ENCODE measurements around the gene ACAD8. TPM values are rescaled to one million over a fixed set of nuclear protein-coding genes. Genes with fewer than 3 reads are reported as not detected.

ACAD8 gene
- total RNA-seq, 4 donors from 2014 or later = 26.0 to 35.1 (median 30.1) TPM

GRCh38 chr11:134266841-134267251 is 13.5 kb downstream of the ACAD8 start:
- WGBS, 2 donors = 33% methylated on average over 3 of the region's 3 CpGs
- TF ChIP-seq POLR2A (IDR thresholded peaks at IDR 0.05) (no peak), EP300 (IDR thresholded peaks at IDR 0.05) (peak in 1 of 2 donors; percentile 65), CTCF (IDR thresholded peaks at IDR 0.05) (no peak)
- H3K27ac ChIP-seq = no peak overlapping the region
- peaks cover 0 to 13% of the 10 kb centered on the region in 2 donors for H3K27me3 ChIP-seq
- no peak overlapping the region for H3K4me3 ChIP-seq
- H3K9me3 ChIP-seq = no peaks in the 10 kb centered on the region
- peaks cover 0 to 16% (median 0%) of the 10 kb centered on the region in 4 donors for H3K4me1 ChIP-seq
- H3K36me3 ChIP-seq = peaks cover 0 to 32% (median 0%) of the 10 kb centered on the region in 3 donors
- peak in 1 of 2 donors; percentile 39 for DNase-seq (ENCODE audit: low spot score in 2 of 2)

- Histone ChIP-seq H3K4me3 (no peak overlapping the region), H3K27me3 (peaks cover 0 to 19% of the 10 kb centered on the region in 2 donors), H3K9me3 (no peaks in the 10 kb centered on the region), H3K4me1 (peaks cover 0 to 16% (median 0%) of the 10 kb centered on the region in 4 donors), H3K36me3 (peaks cover 0 to 26% (median 0%) of the 10 kb centered on the region in 3 donors), H3K27ac (no peak overlapping the region)
- 66 to 69% methylated on average over 5 of the region's 5 CpGs for WGBS, 2 donors
- DNase-seq (ENCODE audit: low spot score in 2 of 2) = no peak
- no peak for TF ChIP-seq EP300 (IDR thresholded peaks at IDR 0.05)
- TF ChIP-seq POLR2A (IDR thresholded peaks at IDR 0.05) = no peak
- TF ChIP-seq CTCF (IDR thresholded peaks at IDR 0.05) = no peak
Observed at GRCh38 chr11:134267461-134267860, 14.1 kb downstream of the ACAD8 start.

- no peak for TF ChIP-seq CTCF (IDR thresholded peaks at IDR 0.05)
- no peak for TF ChIP-seq EP300 (IDR thresholded peaks at IDR 0.05)
- TF ChIP-seq POLR2A (IDR thresholded peaks at IDR 0.05) = no peak
- 71% methylated on average over 11 of the region's 11 CpGs for WGBS, 2 donors
- DNase-seq (ENCODE audit: low spot score in 2 of 2) = no peak
- Histone ChIP-seq H3K36me3 (peaks cover 0 to 21% (median 0%) of the 10 kb centered on the region in 3 donors), H3K27ac (no peak overlapping the region), H3K4me3 (no peak overlapping the region), H3K9me3 (no peaks in the 10 kb centered on the region), H3K4me1 (peaks cover 0 to 16% (median 0%) of the 10 kb centered on the region in 4 donors), H3K27me3 (peaks cover 0 to 24% of the 10 kb centered on the region in 2 donors)
Observed at GRCh38 chr11:134267966-134268365, 14.6 kb downstream of the ACAD8 start.

GRCh38 chr11:134270250-134270714 is 16.9 kb downstream of the ACAD8 start:
- Histone ChIP-seq H3K36me3 (peaks cover 0 to under 1% (median 0%) of the 10 kb centered on the region in 3 donors), H3K27me3 (peaks cover 0 to 47% of the 10 kb centered on the region in 2 donors), H3K9me3 (no peaks in the 10 kb centered on the region), H3K4me1 (peaks cover 0 to 16% (median 0%) of the 10 kb centered on the region in 4 donors), H3K4me3 (no peak overlapping the region), H3K27ac (no peak overlapping the region)
- DNase-seq (ENCODE audit: low spot score in 2 of 2) = no peak
- 45 to 54% methylated on average over 5 of the region's 5 CpGs for WGBS, 2 donors
- TF ChIP-seq EP300 (IDR thresholded peaks at IDR 0.05) = no peak
- TF ChIP-seq CTCF (IDR thresholded peaks at IDR 0.05) = no peak
- no peak for TF ChIP-seq POLR2A (IDR thresholded peaks at IDR 0.05)

- H3K4me3 ChIP-seq = no peak overlapping the region
- H3K4me1 ChIP-seq = peaks cover 0 to 25% (median 7%) of the 10 kb centered on the region in 4 donors
- H3K9me3 ChIP-seq = no peaks in the 10 kb centered on the region
- H3K27me3 ChIP-seq = peaks cover 0 to 63% of the 10 kb centered on the region in 2 donors
- TF ChIP-seq CTCF (IDR thresholded peaks at IDR 0.05) = no peak
- TF ChIP-seq EP300 (IDR thresholded peaks at IDR 0.05) = no peak
- H3K27ac ChIP-seq = no peak overlapping the region
- WGBS, 2 donors = 91 to 98% methylated on average over 4 of the region's 4 CpGs
- no peak for DNase-seq (ENCODE audit: low spot score in 2 of 2)
- H3K36me3 ChIP-seq = no peaks in the 10 kb centered on the region
Observed at GRCh38 chr11:134271978-134272377, 18.6 kb downstream of the ACAD8 start.
